Activated naive CD4-positive, alpha-beta T cell treated with Interleukin-2 at 50 U/mL for 16 hours (primary cell): ENCODE data around the gene SGTB.
A peak's percentile ranks its signal among the peaks of the same experiment; 100 is the strongest.
"Not testable (repeated sequence)": the region's sequence is repeated elsewhere in the genome, so short reads cannot be mapped to it uniquely, and the experiment has no call there.

ENCODE experiments used
- DNase-seq: peaks from one replicate; pipeline ENCODE4 v3.0.0-alpha.2; 2020

The SGTB gene

GRCh38 chr5:65732046-65732445 is 10.1 kb upstream of the SGTB start:
- DNase-seq: not testable (repeated sequence)

GRCh38 chr5:65730910-65731309 is 9.0 kb upstream of the SGTB start:
- no peak for DNase-seq

GRCh38 chr5:65728218-65728617 is 6.3 kb upstream of the SGTB start:
- no peak for DNase-seq

- DNase-seq: no peak
Measured at GRCh38 chr5:65727491-65728156, 5.7 kb upstream of the SGTB start.

GRCh38 chr5:65722575-65723403 is 880 bp upstream of the SGTB start:
- no peak for DNase-seq

- peak; percentile 25 for DNase-seq
Measured at GRCh38 chr5:65721050-65721719, 724 bp downstream of the SGTB start.

- no peak for DNase-seq
Measured at GRCh38 chr5:65718576-65719310, 3.2 kb downstream of the SGTB start.

DNA sequence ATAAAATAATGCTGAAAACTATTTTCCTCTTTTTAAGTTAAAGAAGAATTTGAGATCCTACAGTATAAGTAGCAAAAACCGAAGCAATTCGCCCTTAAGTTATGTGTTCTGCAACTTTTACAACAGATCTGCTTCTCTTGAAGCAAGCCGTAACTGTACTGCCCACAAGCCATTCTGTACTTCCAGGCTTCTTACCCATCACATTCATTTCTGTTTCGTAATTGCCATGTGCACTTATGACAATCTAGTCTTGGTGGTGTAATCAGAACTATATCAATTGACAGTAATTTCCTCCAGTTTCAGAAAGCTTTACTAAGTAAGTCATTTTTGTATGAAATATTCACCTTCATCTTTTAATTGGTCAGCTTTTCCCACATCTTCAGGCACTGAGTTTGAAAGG is 13.8 kb downstream of the SGTB start:
- no peak for DNase-seq

DNA sequence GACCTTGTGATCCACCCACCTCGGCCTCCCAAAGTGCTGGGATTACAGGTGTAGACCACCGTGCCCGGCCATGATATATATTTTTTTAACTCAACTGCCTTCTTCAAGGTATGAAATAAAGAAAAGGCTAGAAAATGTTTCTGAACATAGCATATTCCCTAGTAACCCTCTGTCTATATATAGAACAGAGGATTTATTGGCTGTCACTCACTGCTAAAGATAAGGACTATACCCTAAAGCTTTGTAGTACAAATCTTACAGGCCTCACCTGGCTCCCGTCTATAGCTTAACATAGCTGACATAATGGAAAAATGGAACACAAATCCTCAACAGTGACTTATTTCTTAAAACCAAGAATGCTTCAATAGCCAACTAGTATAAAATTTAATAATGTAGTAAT is 14.2 kb downstream of the SGTB start:
- no peak for DNase-seq

DNA sequence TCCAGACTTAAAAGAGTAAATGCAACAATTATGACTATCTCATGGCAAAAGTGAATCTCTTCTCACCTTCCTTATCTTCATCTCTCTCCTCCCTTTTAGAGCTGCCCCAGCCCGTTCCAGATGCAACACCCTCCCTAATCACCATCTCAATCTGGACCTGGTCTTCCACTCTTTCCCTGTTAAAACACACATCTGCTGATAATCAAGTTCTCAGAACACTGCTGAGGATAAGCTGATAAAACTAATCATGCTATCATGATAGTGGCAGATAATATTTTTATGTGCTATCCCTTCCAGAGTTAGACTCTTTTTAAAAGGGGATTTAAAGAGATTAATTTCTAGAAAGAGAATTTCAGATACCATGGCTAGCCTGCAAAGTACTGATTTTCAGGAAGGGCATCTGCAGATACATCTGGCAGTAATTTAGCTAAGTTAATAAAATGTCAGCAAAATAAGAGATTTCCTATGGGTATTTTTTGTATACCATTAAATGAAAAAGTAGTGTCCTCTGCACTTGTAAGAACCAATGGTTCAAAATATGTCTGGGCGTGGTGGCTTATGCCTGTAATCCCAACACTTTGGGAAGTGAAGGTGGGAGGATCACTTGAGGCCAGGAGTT is 17.2 kb downstream of the SGTB start:
- no peak for DNase-seq

DNA sequence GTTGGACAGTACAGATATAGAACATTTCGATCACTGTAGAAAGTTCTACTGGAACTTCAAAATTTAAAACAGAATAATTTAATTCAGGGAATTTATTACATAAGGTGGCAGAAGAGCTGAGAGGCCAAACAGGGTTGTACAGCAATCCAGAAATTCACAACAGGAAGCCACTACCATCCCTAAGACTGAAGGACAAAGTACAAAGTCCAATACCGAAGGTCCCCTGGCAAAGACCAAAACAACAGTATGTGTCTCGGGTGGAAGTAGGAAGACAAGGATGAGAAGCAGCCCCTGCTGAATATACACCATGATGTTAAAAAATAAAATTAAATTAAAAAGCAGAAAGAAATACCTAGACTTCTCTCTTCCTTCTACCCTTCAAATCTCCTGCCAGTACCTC is 19.9 kb downstream of the SGTB start:
- DNase-seq: no peak

DNA sequence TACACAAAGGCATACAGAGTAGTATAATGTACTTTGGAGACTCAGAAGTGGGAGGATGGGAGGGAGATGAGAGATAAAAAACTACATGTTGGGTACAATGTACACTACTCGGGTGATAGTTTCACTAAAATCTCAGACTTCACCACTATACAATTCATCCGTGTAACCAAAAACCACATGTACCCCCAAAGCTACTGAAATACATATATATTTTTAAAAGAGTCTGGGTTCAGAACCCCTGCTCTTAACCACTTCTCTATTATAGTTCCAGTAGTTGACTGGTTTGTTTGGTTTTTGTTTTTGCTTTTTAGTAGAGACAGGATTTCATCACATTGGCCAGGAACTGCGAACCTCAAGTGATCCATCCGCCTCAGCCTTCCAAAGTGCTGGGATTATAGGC is 22.6 kb downstream of the SGTB start:
- DNase-seq: no peak

GRCh38 chr5:65696892-65697291 is 25.0 kb downstream of the SGTB start:
- no peak for DNase-seq

- DNase-seq: no peak
Measured at GRCh38 chr5:65695896-65696295, 26.0 kb downstream of the SGTB start.

DNA sequence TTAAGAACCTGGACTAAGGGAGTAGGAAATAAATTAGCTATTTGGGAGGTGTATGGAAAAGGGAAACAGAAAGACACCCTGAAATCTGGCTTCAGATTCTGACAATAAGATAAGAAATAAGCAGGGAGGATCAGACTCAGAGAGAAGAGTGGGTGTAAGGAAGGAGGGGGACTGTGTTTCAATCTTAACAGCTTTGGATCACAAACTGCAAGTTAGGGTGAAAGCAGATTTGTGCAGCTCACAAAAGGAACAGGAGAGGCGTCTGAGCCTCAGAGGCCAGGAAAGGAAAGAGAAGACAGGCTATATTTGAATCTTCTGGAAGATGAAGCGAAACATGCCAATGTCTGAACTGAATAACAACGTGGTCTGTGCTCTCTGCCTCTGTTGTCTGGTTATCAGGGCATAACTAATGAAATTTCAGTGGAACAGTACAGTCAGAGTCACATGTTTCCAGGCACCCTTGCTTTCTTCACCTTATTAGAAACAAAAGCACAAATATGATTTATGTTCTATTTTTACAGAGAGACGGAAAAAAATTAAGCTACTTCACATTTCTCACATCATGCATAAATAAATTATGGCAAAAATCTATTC is 26.6 kb downstream of the SGTB start:
- DNase-seq: no peak

GRCh38 chr5:65693121-65693520 is 28.8 kb downstream of the SGTB start:
- no peak for DNase-seq

- DNase-seq: no peak
Measured at GRCh38 chr5:65682148-65682547, 39.8 kb downstream of the SGTB start.

DNA sequence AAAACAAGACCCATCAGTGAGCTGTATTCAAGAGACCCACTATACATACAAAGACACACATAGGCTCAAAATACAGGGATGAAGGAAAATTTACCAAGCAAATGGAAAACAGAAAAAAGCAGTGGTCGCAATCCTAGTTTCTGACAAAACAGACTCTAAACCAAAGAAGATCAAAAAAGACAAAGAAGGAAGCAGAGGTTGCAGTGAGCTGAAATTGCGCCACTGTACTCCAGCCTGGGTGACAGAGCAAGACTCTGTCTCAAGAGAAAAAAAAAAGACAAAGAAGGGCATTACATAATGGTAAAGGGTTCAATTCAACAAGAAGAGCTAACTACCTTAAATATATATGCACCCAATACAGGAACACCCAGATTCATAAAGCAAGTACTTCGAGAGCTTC is 45.9 kb downstream of the SGTB start:
- DNase-seq: not testable (repeated sequence)

DNA sequence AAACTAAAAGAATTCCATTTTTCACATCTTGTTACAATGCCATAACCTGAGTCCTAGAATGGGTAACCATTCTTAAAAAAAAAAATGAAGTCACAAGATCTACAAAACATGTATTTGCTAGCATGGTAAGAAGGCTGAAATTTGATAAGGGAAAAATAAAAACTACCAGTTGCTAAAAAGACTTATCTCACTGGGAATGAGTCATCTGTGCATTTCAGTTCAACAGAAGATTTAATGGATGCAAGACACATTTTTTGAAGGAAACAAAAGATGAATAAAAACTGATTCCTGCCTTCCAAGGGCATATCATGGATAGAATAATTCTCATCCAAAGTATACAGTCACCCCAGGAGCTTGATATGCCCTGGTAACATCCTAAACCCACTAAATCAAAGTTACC is 47.2 kb downstream of the SGTB start:
- DNase-seq: no peak

DNA sequence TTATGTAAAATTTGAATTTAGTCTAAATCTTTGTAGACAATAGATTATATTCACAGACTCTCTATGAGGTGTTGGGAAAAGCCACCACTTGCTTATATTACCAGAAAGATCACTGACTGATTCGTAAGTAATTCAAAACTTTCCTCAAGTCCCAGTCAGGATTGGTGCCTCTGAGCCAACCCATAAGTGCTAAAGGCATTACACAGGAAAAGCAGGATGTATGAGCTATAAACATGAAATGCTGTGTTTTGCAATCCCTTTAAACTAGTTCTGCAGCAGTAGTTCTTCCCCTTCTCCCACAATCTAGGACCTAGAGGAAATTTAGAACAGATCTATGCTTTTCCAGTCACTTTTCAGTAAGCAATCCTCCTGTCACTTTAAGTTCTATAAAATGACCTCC is 49.1 kb downstream of the SGTB start:
- no peak for DNase-seq

- no peak for DNase-seq
Measured at GRCh38 chr5:65668696-65669095, 53.2 kb downstream of the SGTB start.

- no peak for DNase-seq
Measured at GRCh38 chr5:65663804-65664521, 57.9 kb downstream of the SGTB start.
